Measurements from ENCODE around the gene DSE.

Gene DSE

DNA sequence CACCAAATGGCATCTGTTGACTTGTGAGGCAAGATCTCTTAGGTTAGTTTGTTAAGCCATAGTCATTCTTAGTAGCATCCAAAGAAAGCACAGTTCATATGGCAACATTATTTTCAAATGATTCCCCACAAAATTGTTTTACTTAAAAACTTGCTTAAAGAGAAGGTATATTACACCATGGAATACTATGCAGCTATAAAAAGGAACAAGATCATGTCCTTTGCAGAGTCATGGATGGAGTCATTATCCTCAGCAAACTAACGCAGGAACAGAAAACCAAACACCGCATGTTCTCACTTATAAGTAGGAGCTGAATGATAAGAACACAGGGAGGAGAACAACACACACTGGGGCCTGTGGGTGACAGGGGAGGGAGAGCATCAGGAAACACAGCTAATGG, 10.9 kb upstream of the DSE start:
- Histone ChIP-seq H3K36me3 (ENCODE audit: control insufficient read depth in 2 of 2, insufficient read depth in 2 of 2, low read length in 2 of 2) (no peaks in the 10 kb centered on the region), H3K9ac (ENCODE audit: low read length in 2 of 2) (no peak overlapping the region), H3K27me3 (ENCODE audit: control insufficient read depth in 1 of 2, insufficient read depth in 2 of 2, low read length in 2 of 2) (no peaks in the 10 kb centered on the region), H3K4me1 (ENCODE audit: control insufficient read depth, insufficient read depth, low read length) (no peaks in the 10 kb centered on the region), H3K9me3 (ENCODE audit: control insufficient read depth in 2 of 2, low read length in 2 of 2) (no peaks in the 10 kb centered on the region), H3K4me3 (ENCODE audit: low read length in 2 of 2) (no peak overlapping the region), H3K27ac (ENCODE audit: low read length) (no peak overlapping the region)

DNA sequence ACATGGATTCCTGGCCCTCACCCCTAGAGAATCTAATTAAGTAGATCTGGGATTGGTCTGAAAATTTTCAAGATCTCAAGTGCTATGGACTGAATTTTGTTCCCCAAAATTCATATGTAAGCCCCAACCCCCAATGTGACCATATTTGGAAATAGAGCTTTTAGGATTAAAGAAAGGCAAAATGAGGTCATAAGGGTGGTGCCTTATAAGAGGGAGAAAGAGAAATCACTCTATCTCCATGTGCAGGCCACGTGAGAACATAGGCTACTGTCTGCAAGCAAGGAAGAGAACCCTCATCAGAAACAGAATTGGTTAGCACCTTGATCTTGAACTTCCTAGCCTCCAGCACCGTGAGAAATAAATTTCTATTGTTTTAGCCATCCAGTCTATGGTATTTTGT, 8.5 kb upstream of the DSE start:
- no peak overlapping the region for H3K9ac ChIP-seq (ENCODE audit: low read length in 2 of 2)
- H3K9me3 ChIP-seq (ENCODE audit: control insufficient read depth in 2 of 2, low read length in 2 of 2), result no peaks in the 10 kb centered on the region
- H3K27me3 ChIP-seq (ENCODE audit: control insufficient read depth in 1 of 2, insufficient read depth in 2 of 2, low read length in 2 of 2), result no peaks in the 10 kb centered on the region
- H3K36me3 ChIP-seq (ENCODE audit: control insufficient read depth in 2 of 2, insufficient read depth in 2 of 2, low read length in 2 of 2), result no peaks in the 10 kb centered on the region
- H3K27ac ChIP-seq (ENCODE audit: low read length), result no peak overlapping the region
- H3K4me1 ChIP-seq (ENCODE audit: control insufficient read depth, insufficient read depth, low read length), result no peaks in the 10 kb centered on the region
- H3K4me3 ChIP-seq (ENCODE audit: low read length in 2 of 2), result no peak overlapping the region

DNA sequence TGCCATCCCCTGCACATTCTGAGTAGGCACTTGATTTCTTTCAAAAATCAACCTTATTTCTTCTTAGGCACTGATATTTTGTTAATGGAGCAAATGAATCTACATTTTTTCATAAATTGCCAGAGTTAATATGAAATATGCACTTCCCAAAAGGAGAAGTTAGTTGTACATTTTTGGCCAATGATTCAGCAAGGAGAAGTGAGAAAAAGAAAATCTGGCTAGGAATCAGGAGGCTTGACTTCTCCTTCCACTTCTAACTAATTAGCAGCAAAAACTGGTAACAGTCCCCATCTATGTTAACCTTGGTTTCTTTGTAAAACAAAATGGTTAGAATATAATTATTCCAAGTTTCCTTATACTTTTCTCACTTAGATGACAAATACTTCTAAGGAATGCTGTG, 7.0 kb upstream of the DSE start:
- no peaks in the 10 kb centered on the region for H3K27me3 ChIP-seq (ENCODE audit: control insufficient read depth in 1 of 2, insufficient read depth in 2 of 2, low read length in 2 of 2)
- H3K4me3 ChIP-seq (ENCODE audit: low read length in 2 of 2), result no peak overlapping the region
- no peaks in the 10 kb centered on the region for H3K4me1 ChIP-seq (ENCODE audit: control insufficient read depth, insufficient read depth, low read length)
- H3K9me3 ChIP-seq (ENCODE audit: control insufficient read depth in 2 of 2, low read length in 2 of 2), result no peaks in the 10 kb centered on the region
- no peak overlapping the region for H3K27ac ChIP-seq (ENCODE audit: low read length)
- no peak overlapping the region for H3K9ac ChIP-seq (ENCODE audit: low read length in 2 of 2)
- H3K36me3 ChIP-seq (ENCODE audit: control insufficient read depth in 2 of 2, insufficient read depth in 2 of 2, low read length in 2 of 2), result no peaks in the 10 kb centered on the region

DNA sequence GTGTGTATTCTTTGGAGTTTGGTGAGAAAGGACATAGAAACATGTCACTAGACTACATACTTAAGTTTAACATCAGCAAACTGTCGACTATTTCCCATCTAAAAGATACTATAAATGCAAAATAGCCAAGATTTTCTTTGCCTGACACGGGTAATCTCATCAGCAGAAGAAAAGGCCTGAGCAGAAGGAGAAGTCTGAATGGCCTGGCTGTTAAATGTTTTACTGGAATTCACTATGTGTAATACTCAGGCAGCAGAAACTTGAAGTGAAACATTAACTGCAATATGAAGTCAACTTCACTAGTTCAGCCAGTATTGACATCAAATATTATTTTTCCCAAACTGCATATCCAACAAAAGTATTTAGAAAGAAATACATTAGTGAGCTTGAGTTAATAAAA, 6.4 kb upstream of the DSE start:
- Histone ChIP-seq H3K9ac (ENCODE audit: low read length in 2 of 2) (no peak overlapping the region), H3K27ac (ENCODE audit: low read length) (no peak overlapping the region), H3K36me3 (ENCODE audit: control insufficient read depth in 2 of 2, insufficient read depth in 2 of 2, low read length in 2 of 2) (no peaks in the 10 kb centered on the region)

DNA sequence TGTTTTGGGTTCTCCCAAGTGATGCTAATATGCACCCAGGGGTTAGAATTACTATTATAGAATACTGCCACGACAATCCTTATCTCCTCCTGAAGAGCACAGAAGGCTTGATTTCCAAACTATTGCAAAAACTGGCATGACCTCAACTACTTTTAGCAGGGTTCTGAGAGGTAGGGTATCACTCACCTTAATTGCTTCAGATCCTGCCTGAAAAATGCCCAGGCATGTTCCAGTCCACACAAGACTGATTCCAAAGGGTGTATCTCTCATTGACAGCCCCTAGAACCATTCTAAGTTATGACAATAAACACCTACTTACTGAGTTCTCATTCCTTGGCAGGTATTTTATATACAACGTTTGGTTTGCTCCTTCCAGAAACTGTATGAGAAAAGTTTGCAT, 5.0 kb upstream of the DSE start:
- H3K27me3 ChIP-seq (ENCODE audit: control insufficient read depth in 1 of 2, insufficient read depth in 2 of 2, low read length in 2 of 2), result no peaks in the 10 kb centered on the region
- no peaks in the 10 kb centered on the region for H3K36me3 ChIP-seq (ENCODE audit: control insufficient read depth in 2 of 2, insufficient read depth in 2 of 2, low read length in 2 of 2)

More for the DNA sequence above, 6.4 kb upstream of the DSE start:
- no peaks in the 10 kb centered on the region for H3K4me1 ChIP-seq (ENCODE audit: control insufficient read depth, insufficient read depth, low read length)
- H3K4me3 ChIP-seq (ENCODE audit: low read length in 2 of 2), result no peak overlapping the region
- H3K9me3 ChIP-seq (ENCODE audit: control insufficient read depth in 2 of 2, low read length in 2 of 2), result no peaks in the 10 kb centered on the region
- no peaks in the 10 kb centered on the region for H3K27me3 ChIP-seq (ENCODE audit: control insufficient read depth in 1 of 2, insufficient read depth in 2 of 2, low read length in 2 of 2)

DNA sequence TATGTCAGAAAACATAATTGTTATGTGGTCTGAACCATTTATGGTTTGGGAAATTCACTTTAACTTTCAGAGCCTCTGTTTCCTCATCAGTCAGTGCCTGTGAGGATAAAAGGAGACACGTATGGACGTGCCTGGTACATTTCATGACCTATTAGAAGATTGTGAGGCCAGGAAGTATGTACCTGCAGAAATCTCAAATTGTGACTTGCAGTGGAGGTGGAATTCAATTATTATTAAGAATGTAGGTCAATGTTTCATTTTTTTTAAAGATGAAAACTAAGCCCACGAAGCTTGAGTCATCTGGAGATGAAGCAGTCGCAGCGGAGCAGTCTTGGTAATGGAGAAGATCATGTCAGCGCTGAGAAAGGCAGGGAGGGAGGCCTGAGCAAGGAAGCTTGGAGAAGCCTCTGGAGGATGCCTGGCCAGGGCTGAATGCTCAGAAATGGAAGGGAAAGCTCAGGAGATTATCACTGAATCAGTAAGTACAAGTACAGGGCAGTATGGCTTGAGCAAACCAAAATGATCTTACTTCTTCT, 3.9 kb upstream of the DSE start:
- Histone ChIP-seq H3K4me1 (ENCODE audit: control insufficient read depth, insufficient read depth, low read length) (peaks cover 2% of the 10 kb centered on the region), H3K4me3 (ENCODE audit: low read length in 2 of 2) (no peak overlapping the region), H3K36me3 (ENCODE audit: control insufficient read depth in 2 of 2, insufficient read depth in 2 of 2, low read length in 2 of 2) (no peaks in the 10 kb centered on the region), H3K9me3 (ENCODE audit: control insufficient read depth in 2 of 2, low read length in 2 of 2) (no peaks in the 10 kb centered on the region), H3K27ac (ENCODE audit: low read length) (no peak overlapping the region), H3K9ac (ENCODE audit: low read length in 2 of 2) (no peak overlapping the region), H3K27me3 (ENCODE audit: control insufficient read depth in 1 of 2, insufficient read depth in 2 of 2, low read length in 2 of 2) (no peaks in the 10 kb centered on the region)

More for the DNA sequence above, 5.0 kb upstream of the DSE start:
- Histone ChIP-seq H3K9ac (ENCODE audit: low read length in 2 of 2) (no peak overlapping the region), H3K4me1 (ENCODE audit: control insufficient read depth, insufficient read depth, low read length) (no peaks in the 10 kb centered on the region), H3K4me3 (ENCODE audit: low read length in 2 of 2) (no peak overlapping the region), H3K9me3 (ENCODE audit: control insufficient read depth in 2 of 2, low read length in 2 of 2) (no peaks in the 10 kb centered on the region), H3K27ac (ENCODE audit: low read length) (no peak overlapping the region)

DNA sequence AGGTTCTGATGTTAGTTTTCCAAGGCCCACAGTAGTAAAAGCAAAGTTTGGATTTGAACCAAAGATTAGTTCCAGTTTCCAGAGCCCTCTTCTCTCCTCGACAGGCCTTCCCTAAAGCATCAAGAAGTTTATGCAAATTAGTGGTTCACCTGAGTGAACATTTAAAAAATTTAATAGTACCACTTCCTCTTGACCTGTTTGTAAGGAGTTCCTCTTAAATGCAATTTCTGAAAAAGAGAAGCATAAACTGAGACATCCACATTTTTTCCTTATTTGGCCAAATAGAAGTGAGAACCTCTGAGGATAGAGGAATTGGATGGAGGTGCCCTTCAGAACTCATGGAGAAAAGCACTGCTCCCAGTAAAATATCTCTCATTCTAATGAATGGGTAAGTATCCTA, 1.2 kb upstream of the DSE start:
- Histone ChIP-seq H3K4me1 (ENCODE audit: control insufficient read depth, insufficient read depth, low read length) (peaks cover 3% of the 10 kb centered on the region), H3K9ac (ENCODE audit: low read length in 2 of 2) (peak overlapping the region; percentile 81 to 83), H3K27me3 (ENCODE audit: control insufficient read depth in 1 of 2, insufficient read depth in 2 of 2, low read length in 2 of 2) (no peaks in the 10 kb centered on the region), H3K4me3 (ENCODE audit: low read length in 2 of 2) (peak overlapping the region; percentile 58 to 89), H3K27ac (ENCODE audit: low read length) (peak overlapping the region; percentile 89), H3K9me3 (ENCODE audit: control insufficient read depth in 2 of 2, low read length in 2 of 2) (no peaks in the 10 kb centered on the region), H3K36me3 (ENCODE audit: control insufficient read depth in 2 of 2, insufficient read depth in 2 of 2, low read length in 2 of 2) (no peaks in the 10 kb centered on the region)

DNA sequence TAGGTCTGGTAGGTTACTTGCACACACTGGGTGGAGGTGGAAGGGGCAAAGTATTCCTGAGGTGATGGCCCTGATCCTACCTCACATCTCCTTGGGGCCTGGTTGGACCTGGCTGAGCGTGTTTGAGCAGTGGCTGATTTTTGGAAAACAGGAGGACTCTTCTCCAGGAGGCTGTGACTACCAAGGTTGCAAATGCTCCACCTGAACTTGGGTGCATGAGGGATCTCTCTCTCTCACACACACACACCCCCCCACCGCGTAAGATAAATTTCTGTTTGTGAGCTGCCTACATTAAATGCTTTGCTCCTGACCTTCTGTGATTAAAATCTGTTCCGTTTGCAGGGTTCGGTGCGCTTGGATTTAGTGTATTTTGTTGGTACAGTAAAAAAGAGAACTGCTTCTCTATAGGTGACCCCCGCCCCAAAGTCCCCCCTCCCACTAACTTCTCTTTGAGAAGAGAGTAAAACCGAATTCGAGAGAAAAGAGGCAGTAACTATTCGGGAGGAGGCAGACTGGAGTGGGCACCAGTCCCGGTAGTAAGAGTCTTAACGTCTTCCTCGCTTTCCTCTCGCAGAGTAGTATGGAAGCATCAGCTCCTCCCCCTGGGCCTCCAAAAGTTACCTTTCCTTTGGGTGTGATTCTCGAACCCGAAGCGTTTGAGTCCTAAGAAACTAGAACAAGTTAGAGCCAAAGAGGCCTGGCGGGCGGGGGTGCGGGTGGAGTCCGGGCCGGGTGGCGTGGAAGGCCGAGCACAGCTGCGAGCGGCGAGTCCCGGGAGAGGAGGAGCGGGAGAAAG, 585 bp upstream of the DSE start:
- Histone ChIP-seq H3K9me3 (ENCODE audit: control insufficient read depth in 2 of 2, low read length in 2 of 2) (no peaks in the 10 kb centered on the region), H3K27me3 (ENCODE audit: control insufficient read depth in 1 of 2, insufficient read depth in 2 of 2, low read length in 2 of 2) (no peaks in the 10 kb centered on the region), H3K4me3 (ENCODE audit: low read length in 2 of 2) (peak overlapping the region; percentile 58 to 89), H3K9ac (ENCODE audit: low read length in 2 of 2) (peak overlapping the region; percentile 81 to 83), H3K36me3 (ENCODE audit: control insufficient read depth in 2 of 2, insufficient read depth in 2 of 2, low read length in 2 of 2) (no peaks in the 10 kb centered on the region), H3K4me1 (ENCODE audit: control insufficient read depth, insufficient read depth, low read length) (peaks cover 3% of the 10 kb centered on the region), H3K27ac (ENCODE audit: low read length) (peak overlapping the region; percentile 89)

DNA sequence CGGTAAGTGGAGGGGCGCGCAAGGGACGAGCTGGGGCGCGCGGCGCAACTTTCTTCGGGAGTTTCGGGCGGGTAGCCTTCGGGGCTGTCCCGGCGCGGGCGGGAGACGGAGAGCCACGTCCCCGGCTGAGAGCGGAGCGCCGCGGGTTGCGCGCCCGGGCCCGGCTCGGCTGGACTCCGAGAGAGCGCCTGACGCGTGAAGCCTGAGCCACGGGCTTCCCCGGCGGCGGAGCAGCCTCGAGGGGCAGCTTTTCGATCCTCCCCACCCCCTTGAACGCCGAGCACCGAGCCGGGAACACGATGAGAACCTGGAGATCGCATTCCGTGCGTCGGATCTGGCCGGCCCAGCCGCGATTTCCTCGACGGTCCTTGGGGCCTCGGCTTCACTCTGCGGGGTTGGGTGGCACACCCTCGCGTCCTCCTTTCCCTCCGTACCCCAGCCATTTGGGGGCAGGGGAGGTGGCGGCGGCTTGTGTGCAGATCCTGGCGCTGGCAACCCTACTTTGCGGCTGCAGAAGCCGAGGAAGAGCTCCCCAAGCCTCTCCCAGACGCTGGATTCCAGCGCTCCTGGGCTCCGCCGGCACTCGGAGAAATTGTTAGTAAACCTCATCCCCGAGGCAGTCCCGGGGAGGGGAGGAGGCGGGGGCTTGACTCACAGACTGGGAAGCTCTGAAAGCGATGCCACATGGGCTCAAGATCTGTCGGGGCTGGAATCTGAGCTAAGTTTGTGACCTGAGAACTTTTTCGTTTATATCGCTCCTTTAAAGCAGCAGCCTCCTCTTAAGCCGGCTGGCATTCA, 572 bp downstream of the DSE start:
- Histone ChIP-seq H3K27me3 (ENCODE audit: control insufficient read depth in 1 of 2, insufficient read depth in 2 of 2, low read length in 2 of 2) (no peaks in the 10 kb centered on the region), H3K9ac (ENCODE audit: low read length in 2 of 2) (peak overlapping the region; percentile 76 to 83), H3K36me3 (ENCODE audit: control insufficient read depth in 2 of 2, insufficient read depth in 2 of 2, low read length in 2 of 2) (no peaks in the 10 kb centered on the region), H3K4me3 (ENCODE audit: low read length in 2 of 2) (peak overlapping the region; percentile 58 to 89), H3K27ac (ENCODE audit: low read length) (peak overlapping the region; percentile 89), H3K9me3 (ENCODE audit: control insufficient read depth in 2 of 2, low read length in 2 of 2) (no peaks in the 10 kb centered on the region), H3K4me1 (ENCODE audit: control insufficient read depth, insufficient read depth, low read length) (peaks cover 3% of the 10 kb centered on the region)

DNA sequence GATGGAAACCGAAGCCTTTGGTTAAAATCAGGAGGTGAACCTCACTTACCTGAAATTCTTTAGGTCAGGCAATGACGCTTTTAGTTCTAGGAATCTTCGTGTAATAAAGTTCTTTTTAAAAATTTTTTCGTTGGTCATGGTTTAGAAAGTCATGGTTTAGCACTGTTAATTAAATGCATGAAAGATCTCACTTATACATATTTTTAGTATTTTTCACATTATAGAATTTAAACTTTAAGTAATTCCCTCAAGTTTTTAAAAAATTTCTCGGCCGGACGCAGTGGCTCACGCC, 1.1 kb downstream of the DSE start:
- Histone ChIP-seq H3K27ac (ENCODE audit: low read length) (peak overlapping the region; percentile 89), H3K4me3 (ENCODE audit: low read length in 2 of 2) (peak overlapping the region; percentile 58 to 89), H3K36me3 (ENCODE audit: control insufficient read depth in 2 of 2, insufficient read depth in 2 of 2, low read length in 2 of 2) (no peaks in the 10 kb centered on the region), H3K27me3 (ENCODE audit: control insufficient read depth in 1 of 2, insufficient read depth in 2 of 2, low read length in 2 of 2) (no peaks in the 10 kb centered on the region), H3K9ac (ENCODE audit: low read length in 2 of 2) (peak overlapping the region; percentile 76 to 83), H3K4me1 (ENCODE audit: control insufficient read depth, insufficient read depth, low read length) (peaks cover 3% of the 10 kb centered on the region), H3K9me3 (ENCODE audit: control insufficient read depth in 2 of 2, low read length in 2 of 2) (no peaks in the 10 kb centered on the region)

DNA sequence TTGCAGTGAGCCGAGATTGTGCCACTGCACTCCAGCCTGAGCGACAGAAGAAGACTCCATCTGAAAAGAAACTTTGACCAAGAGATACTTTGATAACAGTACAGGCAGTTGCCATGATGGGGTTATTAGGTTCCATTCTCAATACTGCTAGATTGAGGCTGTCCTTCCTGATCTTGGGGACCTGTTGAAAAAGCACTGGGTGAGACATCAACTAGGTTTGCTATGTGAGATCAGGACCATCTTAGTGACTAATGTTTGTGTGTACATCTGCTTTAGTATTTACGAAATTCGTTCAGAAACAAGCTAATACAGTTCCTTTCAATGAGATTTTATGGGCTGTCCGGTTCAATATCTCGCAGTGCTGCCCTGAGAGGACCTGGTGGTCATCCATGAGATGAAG, 2.6 kb downstream of the DSE start:
- Histone ChIP-seq H3K9ac (ENCODE audit: low read length in 2 of 2) (no peak overlapping the region), H3K4me1 (ENCODE audit: control insufficient read depth, insufficient read depth, low read length) (peaks cover 3% of the 10 kb centered on the region), H3K27ac (ENCODE audit: low read length) (no peak overlapping the region), H3K4me3 (ENCODE audit: low read length in 2 of 2) (no peak overlapping the region), H3K9me3 (ENCODE audit: control insufficient read depth in 2 of 2, low read length in 2 of 2) (no peaks in the 10 kb centered on the region), H3K36me3 (ENCODE audit: control insufficient read depth in 2 of 2, insufficient read depth in 2 of 2, low read length in 2 of 2) (no peaks in the 10 kb centered on the region), H3K27me3 (ENCODE audit: control insufficient read depth in 1 of 2, insufficient read depth in 2 of 2, low read length in 2 of 2) (no peaks in the 10 kb centered on the region)

Measured in stomach smooth muscle (tissue), 2 donors.